ENCODE measurements around the gene SLIT1. TPM values are rescaled to one million over a fixed set of nuclear protein-coding genes. Genes with fewer than 3 reads are reported as not detected.

The SLIT1 gene
- total RNA-seq, 1 donor from 2014 or later: under 0.01 TPM

GRCh38 chr10:97047083-97047736, 138.5 kb downstream of the SLIT1 start:
- no peak overlapping the region for H3K4me3 ChIP-seq (ENCODE audit: low read depth, low read length)
- DNase-seq (ENCODE audit: low read depth): no peak
- no peaks in the 10 kb centered on the region for H3K27me3 ChIP-seq (ENCODE audit: control insufficient read depth, insufficient read depth, low read length)
- no peak for FAIRE-seq
- TF ChIP-seq, protein P1, sequence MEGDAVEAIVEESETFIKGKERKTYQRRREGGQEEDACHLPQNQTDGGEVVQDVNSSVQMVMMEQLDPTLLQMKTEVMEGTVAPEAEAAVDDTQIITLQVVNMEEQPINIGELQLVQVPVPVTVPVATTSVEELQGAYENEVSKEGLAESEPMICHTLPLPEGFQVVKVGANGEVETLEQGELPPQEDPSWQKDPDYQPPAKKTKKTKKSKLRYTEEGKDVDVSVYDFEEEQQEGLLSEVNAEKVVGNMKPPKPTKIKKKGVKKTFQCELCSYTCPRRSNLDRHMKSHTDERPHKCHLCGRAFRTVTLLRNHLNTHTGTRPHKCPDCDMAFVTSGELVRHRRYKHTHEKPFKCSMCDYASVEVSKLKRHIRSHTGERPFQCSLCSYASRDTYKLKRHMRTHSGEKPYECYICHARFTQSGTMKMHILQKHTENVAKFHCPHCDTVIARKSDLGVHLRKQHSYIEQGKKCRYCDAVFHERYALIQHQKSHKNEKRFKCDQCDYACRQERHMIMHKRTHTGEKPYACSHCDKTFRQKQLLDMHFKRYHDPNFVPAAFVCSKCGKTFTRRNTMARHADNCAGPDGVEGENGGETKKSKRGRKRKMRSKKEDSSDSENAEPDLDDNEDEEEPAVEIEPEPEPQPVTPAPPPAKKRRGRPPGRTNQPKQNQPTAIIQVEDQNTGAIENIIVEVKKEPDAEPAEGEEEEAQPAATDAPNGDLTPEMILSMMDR (IDR thresholded peaks at IDR 0.05; ENCODE audit: insufficient read depth, low read length, severe bottlenecking): no peak
- H3K36me3 ChIP-seq (ENCODE audit: control insufficient read depth, insufficient read depth, low read length): no peaks in the 10 kb centered on the region

GRCh38 chr10:97046456-97047082, 139.2 kb downstream of the SLIT1 start:
- TF ChIP-seq, protein P1 (IDR thresholded peaks at IDR 0.05; ENCODE audit: insufficient read depth, low read length, severe bottlenecking): no peak
- FAIRE-seq (no peak), DNase-seq (ENCODE audit: low read depth) (no peak)

DNA sequence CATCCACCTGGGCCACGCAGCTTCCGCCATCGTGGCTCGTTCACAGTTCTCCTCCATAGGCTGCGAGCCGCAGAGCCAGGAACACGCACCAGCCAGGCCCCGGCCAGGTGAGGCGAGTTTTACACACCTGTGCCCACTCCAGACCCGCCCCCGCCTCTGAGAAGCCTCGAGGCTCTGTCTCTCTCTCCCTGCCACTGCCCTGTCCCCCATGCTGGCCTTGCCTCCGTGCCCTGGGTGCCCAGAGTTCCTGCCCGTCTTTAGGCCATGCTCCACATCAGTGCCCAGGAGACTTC, 142.2 kb downstream of the SLIT1 start:
- H3K27me3 ChIP-seq (ENCODE audit: control insufficient read depth, insufficient read depth, low read length): no peaks in the 10 kb centered on the region
- no peak overlapping the region for H3K4me3 ChIP-seq (ENCODE audit: low read depth, low read length)
- no peaks in the 10 kb centered on the region for H3K36me3 ChIP-seq (ENCODE audit: control insufficient read depth, insufficient read depth, low read length)
- no peak for FAIRE-seq
- TF ChIP-seq, protein P1 (IDR thresholded peaks at IDR 0.05; ENCODE audit: insufficient read depth, low read length, severe bottlenecking): no peak
- no peak for DNase-seq (ENCODE audit: low read depth)

More at GRCh38 chr10:97046456-97047082, 139.2 kb downstream of the SLIT1 start:
- H3K36me3 ChIP-seq (ENCODE audit: control insufficient read depth, insufficient read depth, low read length): no peaks in the 10 kb centered on the region
- no peaks in the 10 kb centered on the region for H3K27me3 ChIP-seq (ENCODE audit: control insufficient read depth, insufficient read depth, low read length)
- H3K4me3 ChIP-seq (ENCODE audit: low read depth, low read length): no peak overlapping the region

DNA sequence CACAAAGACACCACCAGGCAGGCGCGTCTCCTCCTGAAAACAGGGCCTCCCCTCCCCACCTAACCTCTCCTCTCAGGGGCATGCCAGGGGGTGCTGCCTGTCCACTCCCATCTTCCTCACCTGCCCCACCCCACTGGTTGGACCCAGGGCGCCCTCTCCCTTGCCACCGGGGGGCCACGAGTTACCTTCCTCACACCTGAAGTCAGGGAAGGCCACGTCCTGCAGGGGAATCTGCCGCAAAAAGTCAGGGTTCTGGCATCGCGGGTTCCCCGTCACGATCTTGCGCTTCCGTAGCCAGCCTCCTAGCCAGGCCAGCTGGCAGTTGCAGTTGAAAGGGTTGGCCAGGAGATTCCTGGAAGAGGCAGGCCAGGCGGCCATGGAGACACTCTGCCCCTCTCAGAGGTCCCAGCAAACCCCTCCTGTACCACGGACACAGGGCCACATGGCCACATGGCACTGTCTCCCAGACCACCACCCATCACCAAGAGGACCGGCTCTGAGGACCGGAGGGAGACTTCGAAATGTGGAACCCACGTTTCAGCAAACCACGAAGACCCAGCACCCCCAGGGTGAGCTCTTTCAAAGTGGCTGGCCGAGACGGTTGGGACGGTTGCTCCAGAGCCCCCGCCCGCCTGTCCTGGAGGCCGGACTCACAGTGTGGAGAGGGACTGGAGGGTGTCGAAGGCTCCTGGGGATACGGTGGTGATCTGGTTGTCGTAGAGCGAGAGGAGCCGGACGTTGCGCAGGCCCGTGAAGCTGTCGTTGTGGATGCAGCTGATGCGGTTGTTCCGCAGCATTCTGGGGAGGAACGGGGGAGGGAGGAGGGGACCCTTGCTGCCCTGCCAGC, 142.8 kb downstream of the SLIT1 start:
- TF ChIP-seq, protein P1 (IDR thresholded peaks at IDR 0.05; ENCODE audit: insufficient read depth, low read length, severe bottlenecking): no peak
- Histone ChIP-seq H3K27me3 (ENCODE audit: control insufficient read depth, insufficient read depth, low read length) (no peaks in the 10 kb centered on the region), H3K4me3 (ENCODE audit: low read depth, low read length) (no peak overlapping the region), H3K36me3 (ENCODE audit: control insufficient read depth, insufficient read depth, low read length) (no peaks in the 10 kb centered on the region)
- DNase-seq (ENCODE audit: low read depth) (no peak), FAIRE-seq (no peak)

GRCh38 chr10:97042081-97042480, 143.7 kb downstream of the SLIT1 start:
- FAIRE-seq: no peak
- Histone ChIP-seq H3K27me3 (ENCODE audit: control insufficient read depth, insufficient read depth, low read length) (no peaks in the 10 kb centered on the region), H3K4me3 (ENCODE audit: low read depth, low read length) (no peak overlapping the region), H3K36me3 (ENCODE audit: control insufficient read depth, insufficient read depth, low read length) (no peaks in the 10 kb centered on the region)
- no peak for DNase-seq (ENCODE audit: low read depth)
- TF ChIP-seq, protein P1 (IDR thresholded peaks at IDR 0.05; ENCODE audit: insufficient read depth, low read length, severe bottlenecking): no peak
